RKO (cell line): ENCODE results near the gene NYAP1.
"Not testable (repeated sequence)": the region's sequence is repeated elsewhere in the genome, so short reads cannot be mapped to it uniquely, and the experiment has no call there.

Source experiments
- DNase-seq: peaks from one replicate; pipeline ENCODE4 v3.0.0-alpha.2; 2016; ENCODE audit warnings: low spot score

The NYAP1 gene

DNA sequence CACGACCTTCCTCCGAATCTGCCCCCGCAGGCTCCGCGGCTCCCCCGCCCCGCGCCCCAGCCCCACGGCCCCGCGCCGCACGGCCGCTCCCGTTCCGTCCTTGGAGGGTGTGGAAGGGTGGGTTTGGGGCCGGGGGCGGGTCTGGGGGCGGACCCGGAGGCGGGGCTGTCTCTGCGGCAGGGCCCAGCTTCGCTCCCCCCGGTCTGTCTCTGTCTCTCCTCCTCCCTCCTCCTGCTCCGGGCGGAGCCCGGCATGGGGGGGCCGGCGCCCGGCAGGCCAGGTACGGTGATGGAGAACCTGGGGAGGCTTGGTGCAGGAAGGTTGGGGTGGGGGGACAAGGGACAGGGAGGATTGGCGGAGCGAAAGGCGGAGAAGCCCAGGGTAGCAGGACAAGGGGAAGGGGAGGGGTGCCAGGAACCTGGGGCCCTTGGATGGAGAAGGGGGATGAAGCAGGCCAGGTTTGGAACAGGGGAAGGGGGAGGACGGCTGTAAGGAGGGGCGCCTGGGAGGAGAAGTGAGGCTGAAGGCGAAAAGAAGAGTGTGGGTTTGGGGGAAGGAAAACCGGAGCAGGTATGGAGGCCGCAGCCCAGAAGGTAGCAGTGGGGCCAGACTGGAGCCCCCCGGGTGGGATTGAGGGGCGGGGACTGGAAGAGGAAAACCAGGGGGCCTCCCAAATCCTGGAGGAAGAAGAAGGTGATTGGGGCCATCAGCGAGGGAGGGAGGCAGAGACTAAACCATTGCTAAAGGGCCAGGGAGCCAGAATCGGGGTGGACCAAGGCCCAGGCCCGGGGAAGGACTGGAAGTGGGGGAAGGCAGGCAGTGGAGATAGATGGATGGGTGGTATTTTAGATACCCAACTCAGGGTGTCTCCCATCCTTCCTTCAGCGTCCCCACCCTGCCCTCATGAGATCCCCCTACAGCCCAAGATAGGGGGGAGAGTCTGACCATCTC is at the start of gene NYAP1:
Gene NYAP1, plus strand, starts transcription at position 206 of the 951 bp plus-strand sequence. CDS start 1,385 bp downstream, outside the sequence.
- DNase-seq: no peak

DNA sequence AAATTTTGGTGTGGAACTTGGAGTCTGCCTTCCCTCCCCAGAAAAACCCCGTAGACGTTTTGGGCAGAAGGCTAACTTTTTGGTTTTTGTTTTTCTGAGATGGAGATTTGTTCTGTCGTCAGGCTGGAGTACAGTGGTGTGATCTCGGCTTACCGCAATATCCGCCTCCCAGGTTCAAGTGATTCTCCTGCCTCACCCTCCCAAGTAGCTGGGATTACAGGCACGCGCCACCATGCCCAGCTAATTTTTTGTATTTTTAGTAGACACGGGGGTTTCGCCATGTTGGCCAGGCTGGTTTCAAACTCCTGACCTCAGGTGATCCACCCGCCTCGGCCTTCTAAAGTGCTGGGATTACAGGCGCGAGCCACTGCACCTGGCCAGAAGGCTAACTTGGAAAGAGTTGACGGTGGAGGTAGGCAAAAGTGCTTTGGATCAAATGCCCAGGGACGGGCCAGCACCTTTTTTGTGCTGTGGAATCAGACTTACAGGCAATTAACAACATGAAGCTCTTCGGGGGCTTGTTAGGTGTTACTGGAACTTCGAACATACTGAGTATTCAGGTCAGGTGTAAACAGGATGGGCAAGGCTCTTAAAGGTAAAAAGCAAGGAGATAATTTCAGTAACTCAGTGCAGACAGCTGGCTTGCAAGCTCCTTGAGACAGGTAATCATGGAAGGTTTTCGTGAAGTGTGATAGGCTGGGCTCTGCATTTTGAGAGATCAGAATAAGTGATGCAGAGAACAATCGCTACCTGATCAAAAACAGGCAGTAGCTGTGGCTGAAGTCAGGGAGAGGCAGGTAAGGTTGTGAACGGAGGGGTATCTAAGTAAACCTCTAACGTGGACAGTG is 49.2 kb upstream of the NYAP1 start:
- DNase-seq: no peak

DNA sequence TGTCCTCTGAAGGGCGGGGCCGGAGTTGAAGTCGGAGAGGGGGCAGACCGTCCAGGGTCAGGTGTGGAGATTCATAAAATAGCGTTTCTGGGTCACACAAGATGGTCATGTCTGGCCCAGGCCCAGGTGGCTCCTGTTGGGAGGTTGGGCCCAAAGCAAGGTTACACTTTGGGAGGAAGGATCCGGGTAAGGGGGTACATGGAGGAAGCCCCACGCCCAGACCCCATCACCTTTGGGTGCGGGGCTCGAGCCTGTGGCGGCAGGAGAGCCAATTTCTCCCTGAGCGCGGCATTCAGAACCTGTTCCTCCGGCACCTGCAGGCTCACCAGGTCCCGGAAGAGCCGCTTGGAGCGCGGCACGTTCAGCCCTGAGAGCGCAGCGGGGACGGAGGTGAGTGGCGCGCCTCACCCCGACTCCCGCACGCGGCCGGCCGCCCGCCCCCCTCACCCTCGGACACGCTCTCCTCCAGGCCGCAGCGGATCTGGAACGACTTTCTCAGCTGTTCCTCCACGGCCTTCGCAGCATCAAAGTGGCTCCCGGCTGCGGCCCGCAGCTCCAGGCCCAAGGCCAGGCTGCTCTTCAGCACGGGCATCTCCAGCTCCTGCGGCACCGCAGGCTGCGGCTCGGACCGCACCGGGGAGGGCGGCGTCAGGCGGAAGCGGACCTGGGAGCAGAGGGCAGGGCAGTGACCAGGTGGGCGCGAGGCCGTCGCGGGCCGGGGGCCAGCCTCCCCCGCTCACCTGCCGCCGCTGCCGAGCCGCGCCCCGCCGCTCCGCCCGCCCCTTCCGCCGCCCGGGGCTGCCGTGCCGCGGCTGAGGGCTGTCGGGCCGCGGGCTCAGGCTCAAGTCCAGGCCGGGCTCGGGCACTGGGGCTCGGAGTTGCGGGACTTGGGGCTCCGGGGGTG is 48.1 kb upstream of the NYAP1 start:
- peak; percentile 61 for DNase-seq

DNA sequence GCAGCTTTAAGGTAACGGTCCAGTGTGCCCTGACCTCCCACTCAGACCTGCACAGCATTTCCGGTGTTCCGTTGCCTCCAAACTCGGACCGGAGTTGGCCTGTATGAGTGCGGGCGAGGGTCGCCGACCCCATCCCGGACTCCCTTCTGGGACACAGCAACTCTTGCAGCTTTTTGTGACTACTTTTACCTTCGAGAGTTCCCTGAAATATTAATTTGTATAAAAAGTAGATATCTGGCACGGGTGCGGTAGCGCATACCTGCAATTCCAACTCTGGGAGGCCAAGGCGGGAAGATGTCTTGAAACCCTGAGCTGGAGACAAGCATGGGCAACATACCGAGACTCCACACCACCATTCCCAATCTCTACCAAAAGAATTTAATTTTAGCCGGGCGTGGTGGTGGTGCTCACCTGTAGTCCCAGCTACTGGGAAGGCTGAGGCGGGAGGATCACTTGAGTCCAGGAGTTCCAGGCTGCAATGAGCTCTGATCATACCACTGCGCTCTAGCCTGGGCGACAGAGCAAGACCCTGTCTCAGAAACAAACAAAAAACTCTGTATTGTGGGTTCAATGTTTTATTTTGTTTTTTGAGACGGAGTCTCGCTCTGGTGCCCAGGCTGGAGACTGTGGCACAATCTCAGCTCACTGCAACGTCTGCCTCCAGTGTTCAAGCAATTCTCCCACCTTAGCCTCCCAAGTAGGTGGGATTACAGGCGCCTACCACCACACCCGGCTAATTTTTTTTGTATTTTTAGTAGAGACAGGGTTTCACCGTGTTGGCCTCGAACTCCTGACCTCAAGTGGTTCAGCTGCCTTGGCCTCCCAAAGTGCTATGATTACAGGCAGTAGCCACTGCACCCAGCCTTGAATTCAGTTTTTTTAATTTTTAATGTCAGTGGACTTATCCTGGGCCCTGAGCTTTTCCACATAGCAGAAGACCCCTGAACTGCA is 46.3 kb upstream of the NYAP1 start:
- no peak for DNase-seq

GRCh38 chr7:100438172-100438571 is 45.6 kb upstream of the NYAP1 start:
- DNase-seq: no peak

- not testable (repeated sequence) for DNase-seq
These were observed 45.0 kb upstream of the NYAP1 start for GRCh38 chr7:100438731-100439130.

DNA sequence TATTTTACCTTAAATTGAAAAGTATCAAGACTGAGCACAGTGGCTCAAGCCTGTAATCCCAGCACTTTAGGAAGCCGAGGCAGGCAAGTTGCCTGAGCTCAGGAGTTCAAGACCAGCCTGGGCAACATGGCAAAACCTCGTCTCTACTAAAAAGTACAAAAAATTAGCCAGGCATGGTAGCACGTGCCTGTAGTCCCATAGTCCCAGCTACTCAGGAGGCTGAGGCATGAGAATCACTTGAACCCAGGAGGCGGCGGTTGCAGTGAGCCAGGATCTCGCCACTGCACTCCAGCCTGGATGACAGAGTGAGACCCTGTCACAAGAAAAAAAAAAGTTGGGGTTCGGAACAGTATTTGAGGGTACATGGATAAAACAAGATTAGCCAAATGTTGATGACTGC is 44.5 kb upstream of the NYAP1 start:
- DNase-seq: not testable (repeated sequence)

GRCh38 chr7:100441641-100442535 is 41.8 kb upstream of the NYAP1 start:
- no peak for DNase-seq

GRCh38 chr7:100443096-100443840 is 40.5 kb upstream of the NYAP1 start:
- no peak for DNase-seq

- DNase-seq: peak; percentile 100
These were observed 39.1 kb upstream of the NYAP1 start for GRCh38 chr7:100444311-100445278.

- DNase-seq: peak; percentile 68
These were observed 37.7 kb upstream of the NYAP1 start for GRCh38 chr7:100446040-100446439.

- not testable (repeated sequence) for DNase-seq
These were observed 36.4 kb upstream of the NYAP1 start for GRCh38 chr7:100447363-100447762.

GRCh38 chr7:100449190-100449795 is 34.4 kb upstream of the NYAP1 start:
- DNase-seq: no peak

GRCh38 chr7:100452513-100452912 is 31.2 kb upstream of the NYAP1 start:
- no peak for DNase-seq

DNA sequence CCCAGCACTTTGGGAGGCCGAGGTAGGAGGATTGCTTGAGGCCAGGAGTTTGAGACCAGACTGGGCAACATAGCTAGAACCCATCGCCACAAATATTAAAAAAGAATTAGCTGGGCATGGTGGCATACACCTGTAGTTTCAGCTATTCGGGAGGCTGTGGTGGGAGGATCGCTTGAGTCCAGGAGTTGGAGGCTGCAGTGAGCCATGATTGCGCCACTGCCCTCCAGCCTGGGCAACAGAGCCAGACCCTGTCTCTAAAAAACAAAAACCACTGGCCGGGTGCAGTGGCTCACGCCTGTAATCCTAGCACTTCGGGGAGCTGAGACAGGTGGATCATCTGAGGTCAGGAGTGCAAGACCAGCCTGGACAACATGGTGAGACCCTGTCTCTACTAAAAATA is 29.9 kb upstream of the NYAP1 start:
- DNase-seq: not testable (repeated sequence)

DNA sequence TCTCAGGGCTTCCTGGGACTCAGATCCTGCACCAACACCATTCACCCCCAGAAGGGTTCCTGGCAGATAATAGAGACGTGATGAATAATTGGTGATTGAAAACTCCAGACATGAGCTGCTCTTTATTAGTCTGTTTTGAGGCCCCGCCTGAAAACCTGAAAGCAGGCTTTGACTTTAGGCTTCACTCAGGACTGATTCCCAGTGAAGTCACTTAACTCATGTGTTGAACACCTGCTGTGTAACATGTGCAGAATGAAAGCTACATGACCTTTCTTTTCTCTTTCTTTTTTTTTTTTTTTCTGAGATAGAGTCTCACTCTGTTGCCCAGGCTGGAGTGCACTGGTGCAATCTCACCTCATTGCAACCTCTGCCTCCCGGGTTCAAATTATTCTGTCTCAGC is 28.5 kb upstream of the NYAP1 start:
- DNase-seq: no peak

DNA sequence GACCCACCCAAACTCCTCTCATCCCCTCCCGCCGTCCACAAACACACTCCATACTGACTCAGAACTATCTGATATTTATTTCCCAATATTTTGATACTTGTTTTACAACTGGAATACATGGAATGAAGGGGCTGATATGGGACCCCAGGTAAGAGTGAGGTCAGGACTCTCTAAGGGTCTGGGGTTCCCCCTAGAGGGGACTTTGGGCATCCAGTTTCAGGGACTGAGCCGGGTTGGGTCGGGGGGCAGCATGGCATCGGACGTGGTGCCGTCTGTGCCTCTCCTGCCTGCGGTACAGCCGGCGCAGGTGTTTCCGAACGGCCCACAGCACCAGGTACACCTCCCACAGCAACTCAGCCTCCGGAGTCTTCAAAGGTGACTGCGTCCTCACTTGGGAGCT is 27.2 kb upstream of the NYAP1 start:
- no peak for DNase-seq
